OCI-LY1 (cell line): ENCODE data around the gene PGAM5.

Source experiments
- H2AFZ ChIP-seq: fragments of 200-600 bp; sonication (generic), shearing (Covaris generic); 2 replicates; pipeline ENCODE4 v1.6.0; 2014; ENCODE audit warnings: antibody characterized with exemption, mild to moderate bottlenecking, low read length
- H3F3A ChIP-seq: fragments of 200-600 bp; sonication (generic), shearing (Covaris generic); 2 replicates; pipeline ENCODE4 v1.6.0; 2014; ENCODE audit warnings: mild to moderate bottlenecking, antibody characterized with exemption, low read length, moderate library complexity; ENCODE audit not compliant: insufficient read depth
- H3K27ac ChIP-seq: fragments of 200-600 bp; sonication (generic); 2 replicates; pipeline ENCODE4 v1.5.1; 2014; ENCODE audit warnings: low read length, mixed run types, mild to moderate bottlenecking, low read depth; ENCODE audit not compliant: poor library complexity, severe bottlenecking
- H3K27me3 ChIP-seq: fragments of 200-600 bp; sonication (generic); 2 replicates; pipeline ENCODE4 v1.6.0; 2014; ENCODE audit warnings: antibody characterized with exemption, mild to moderate bottlenecking, low read length, moderate library complexity; ENCODE audit not compliant: insufficient read depth
- H3K36me3 ChIP-seq: fragments of 200-600 bp; sonication (generic); 2 replicates; pipeline ENCODE4 v1.6.1; 2014; ENCODE audit warnings: mild to moderate bottlenecking, antibody characterized with exemption, low read length, moderate library complexity, mixed read lengths; ENCODE audit not compliant: insufficient read depth
- H3K4me1 ChIP-seq: fragments of 200-600 bp; sonication (generic); 2 replicates; pipeline ENCODE4 v1.5.1; 2014; ENCODE audit warnings: mild to moderate bottlenecking, low read length, moderate library complexity; ENCODE audit not compliant: insufficient read depth, severe bottlenecking
- H3K4me2 ChIP-seq: fragments of 200-600 bp; sonication (generic), shearing (Covaris generic); 2 replicates; pipeline ENCODE4 v1.6.1; 2014; ENCODE audit warnings: low read length
- H3K4me3 ChIP-seq: fragments of 200-600 bp; sonication (generic); 2 replicates; pipeline ENCODE4 v1.5.1; 2014; ENCODE audit warnings: low read length, low read depth, mild to moderate bottlenecking, mixed read lengths; ENCODE audit not compliant: poor library complexity, severe bottlenecking
- H3K79me2 ChIP-seq: fragments of 200-600 bp; shearing (Covaris generic); 2 replicates; pipeline ENCODE4 v1.6.1; 2016; ENCODE audit warnings: mixed run types, low read length, mixed read lengths; ENCODE audit not compliant: insufficient read depth
- H3K9ac ChIP-seq: fragments of 200-600 bp; sonication (generic), shearing (Covaris generic); 2 replicates; pipeline ENCODE4 v1.6.1; 2014; ENCODE audit warnings: mild to moderate bottlenecking, low read length, mixed read lengths
- H3K9me2 ChIP-seq: fragments of 200-600 bp; sonication (generic), shearing (Covaris generic); 2 replicates; pipeline ENCODE4 v1.6.1; 2014; ENCODE audit warnings: low read depth, mild to moderate bottlenecking, low read length, mixed read lengths
- H3K9me3 ChIP-seq: fragments of 200-600 bp; shearing (Covaris generic); 2 replicates; pipeline ENCODE4 v1.6.1; 2014; ENCODE audit warnings: low read length, mixed read lengths
- H4K20me1 ChIP-seq: fragments of 200-600 bp; sonication (generic), shearing (Covaris generic); 2 replicates; pipeline ENCODE4 v1.6.0; 2016; ENCODE audit warnings: mild to moderate bottlenecking, low read length; ENCODE audit not compliant: insufficient read depth
- CTCF ChIP-seq: fragments of 200-600 bp; sonication (generic), shearing (Covaris generic); IDR thresholded peaks from 2 replicates; pipeline ENCODE4 v1.5.1; 2017; ENCODE audit warnings: mild to moderate bottlenecking, antibody characterized with exemption, low read length, moderate library complexity, mixed read lengths
- EZH2 ChIP-seq: fragments of 200-600 bp; sonication (generic), shearing (Covaris generic); IDR thresholded peaks from 2 replicates; pipeline ENCODE4 v1.8.0; 2017; ENCODE audit warnings: borderline replicate concordance, mixed run types, mild to moderate bottlenecking, antibody characterized with exemption, low read length, moderate library complexity, mixed read lengths

Gene PGAM5

GRCh38 chr12:132739600-132740312 is 29.1 kb downstream of the PGAM5 start:
- Histone ChIP-seq H3K9me2 (no peaks in the 10 kb centered on the region), H2AFZ (no peak overlapping the region), H3F3A (no peaks in the 10 kb centered on the region)

GRCh38 chr12:132740313-132740646 is 29.6 kb downstream of the PGAM5 start:
- Histone ChIP-seq H3K9me3 (no peaks in the 10 kb centered on the region), H3K4me3 (no peak overlapping the region), H3K79me2 (no peaks in the 10 kb centered on the region), H3K27me3 (no peaks in the 10 kb centered on the region), H2AFZ (no peak overlapping the region), H3K4me2 (no peak overlapping the region), H3K9ac (no peak overlapping the region), H3K9me2 (no peaks in the 10 kb centered on the region), H4K20me1 (no peaks in the 10 kb centered on the region), H3K27ac (no peak overlapping the region), H3K36me3 (peaks cover 97% of the 10 kb centered on the region), H3F3A (no peaks in the 10 kb centered on the region), H3K4me1 (no peaks in the 10 kb centered on the region)
- TF ChIP-seq EZH2 (no peak), CTCF (no peak)

More at GRCh38 chr12:132739600-132740312, 29.1 kb downstream of the PGAM5 start:
- TF ChIP-seq CTCF (no peak), EZH2 (no peak)
- Histone ChIP-seq H3K4me3 (no peak overlapping the region), H3K4me1 (no peaks in the 10 kb centered on the region), H4K20me1 (no peaks in the 10 kb centered on the region), H3K9me3 (no peaks in the 10 kb centered on the region), H3K4me2 (no peak overlapping the region), H3K27ac (no peak overlapping the region), H3K36me3 (peaks cover 97% of the 10 kb centered on the region), H3K9ac (no peak overlapping the region), H3K27me3 (no peaks in the 10 kb centered on the region), H3K79me2 (no peaks in the 10 kb centered on the region)

- Histone ChIP-seq H3K4me2 (no peak overlapping the region), H3K4me3 (no peak overlapping the region), H3K9me2 (no peaks in the 10 kb centered on the region), H3F3A (no peaks in the 10 kb centered on the region), H3K4me1 (no peaks in the 10 kb centered on the region), H4K20me1 (no peaks in the 10 kb centered on the region), H3K79me2 (no peaks in the 10 kb centered on the region), H3K9ac (no peak overlapping the region), H3K9me3 (no peaks in the 10 kb centered on the region), H3K36me3 (peaks cover 97% of the 10 kb centered on the region), H2AFZ (no peak overlapping the region), H3K27ac (no peak overlapping the region), H3K27me3 (no peaks in the 10 kb centered on the region)
- TF ChIP-seq CTCF = no peak
These were observed 30.0 kb downstream of the PGAM5 start for GRCh38 chr12:132740652-132741051.
